H1 (cell line): Measurements from ENCODE around the gene SPATA13. TPM values are rescaled to one million over a fixed set of nuclear protein-coding genes. Genes with fewer than 3 reads are reported as not detected.

ENCODE experiments used
- BRCA1 ChIP-seq: IDR thresholded peaks from 2 replicates; pipeline ENCODE4 v1.6.1; 2012; ENCODE audit warnings: low read depth, low read length, improper control_type of control experiment
- CHD1 ChIP-seq: IDR thresholded peaks from 2 replicates; pipeline ENCODE4 v1.6.1; 2012; ENCODE audit warnings: low read depth, low read length, improper control_type of control experiment
- EGR1 ChIP-seq: IDR thresholded peaks from 2 replicates; pipeline ENCODE4 v1.6.1; 2011; ENCODE audit warnings: low read depth, low read length, borderline replicate concordance
- GTF2F1 ChIP-seq: IDR thresholded peaks from 2 replicates; pipeline ENCODE4 v1.6.1; 2012; ENCODE audit warnings: low read depth, low read length, improper control_type of control experiment, borderline replicate concordance
- NRF1 ChIP-seq: IDR thresholded peaks from 2 replicates; pipeline ENCODE4 v1.6.1; 2011; ENCODE audit warnings: mild to moderate bottlenecking, low read depth, low read length, improper control_type of control experiment
- POU5F1 ChIP-seq: IDR thresholded peaks from 2 replicates; pipeline ENCODE4 v1.6.1; 2011; ENCODE audit warnings: low read depth, mild to moderate bottlenecking, low read length, moderate library complexity
- RBBP5 ChIP-seq: IDR thresholded peaks from 2 replicates; pipeline ENCODE4 v1.7.1; 2012; ENCODE audit warnings: low read depth, mild to moderate bottlenecking, inconsistent platforms, low read length, moderate library complexity, borderline replicate concordance
- polyA plus RNA-seq, 7 experiments: library from polyadenylated mRNA; depleted of rRNA in 3 of 7; stranded (reverse) in 5 of 7; unstranded in 2 of 7; fragments of >200 nt in 5 of 7; fragments of 200-250 nt in 2 of 7; gene quantifications; 1 replicate in 5 of 7; 2 replicates in 1 of 7; 4 replicates in 1 of 7; pipeline versions ENCODE4 v1.2.1 to v1.2.3, GENCODE V29; 2011 to 2013; ENCODE audit warnings: missing spikeins in 2 of 7, mixed read lengths in 2 of 7
- total RNA-seq: library from RNA; stranded (reverse); fragmentation: NEBNext Ultra II Directional; extraction: Animal tissue kit (Norgen Biotek cat#: 25700); gene quantifications from 2 replicates; pipeline ENCODE4 v1.2.1, GENCODE V29; 2021
- TF ChIP-seq, protein P1 (sequence below): IDR thresholded peaks from 2 replicates; pipeline ENCODE4 v1.6.1; 2011; ENCODE audit warnings: low read length, improper control_type of control experiment

The SPATA13 gene
- total and polyA plus RNA-seq, 2 of the 8 experiments (the other 6 are each of a cell fraction or from before 2014, with no cell fraction given): 12.6 to 30.9 TPM

- TF ChIP-seq NRF1: no peak
- no peak for TF ChIP-seq POU5F1
- TF ChIP-seq BRCA1: no peak
- no peak for TF ChIP-seq CHD1
- no peak for TF ChIP-seq RBBP5
- no peak for TF ChIP-seq GTF2F1
- TF ChIP-seq, protein P1, sequence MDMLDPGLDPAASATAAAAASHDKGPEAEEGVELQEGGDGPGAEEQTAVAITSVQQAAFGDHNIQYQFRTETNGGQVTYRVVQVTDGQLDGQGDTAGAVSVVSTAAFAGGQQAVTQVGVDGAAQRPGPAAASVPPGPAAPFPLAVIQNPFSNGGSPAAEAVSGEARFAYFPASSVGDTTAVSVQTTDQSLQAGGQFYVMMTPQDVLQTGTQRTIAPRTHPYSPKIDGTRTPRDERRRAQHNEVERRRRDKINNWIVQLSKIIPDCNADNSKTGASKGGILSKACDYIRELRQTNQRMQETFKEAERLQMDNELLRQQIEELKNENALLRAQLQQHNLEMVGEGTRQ: no peak
- no peak for TF ChIP-seq EGR1
Observed at GRCh38 chr13:24161980-24162525, 1.5 kb downstream of the SPATA13 start (continued).
